Keratinocyte (primary cell): Measurements from ENCODE around the gene ITGBL1.

Experiments used
- CTCF ChIP-seq, 3 experiments: IDR thresholded peaks in 1 of 3; conservative IDR thresholded peaks in 1 of 3; optimal IDR thresholded peaks in 1 of 3; 2 replicates in 2 of 3; 3 replicates in 1 of 3; pipeline versions ENCODE3 to v1.5.1; 2011; ENCODE audit warnings: low read length in 3 of 3, mild to moderate bottlenecking in 3 of 3, moderate library complexity in 2 of 3, control low read depth in 1 of 3, inconsistent platforms in 1 of 3; ENCODE audit not compliant: insufficient read depth in 2 of 3; ENCODE audit errors: extremely low read depth in 1 of 3
- EZH2 ChIP-seq: IDR thresholded peaks from one replicate; pipeline ENCODE4 v1.6.1; 2012; ENCODE audit warnings: inconsistent platforms, mild to moderate bottlenecking, low read length, moderate library complexity

- TF ChIP-seq CTCF (optimal IDR thresholded peaks at IDR 0.05 in 1 of 3, IDR thresholded peaks at IDR 0.05 in 1 of 3, conservative IDR thresholded peaks at IDR 0.05 in 1 of 3; ENCODE audit: extremely low read depth in 1 of 3, insufficient read depth in 2 of 3, low read length in 3 of 3) (no peak), EZH2 (no peak)
Measured at GRCh38 chr13:101423872-101424271, 28.6 kb upstream of the ITGBL1 start.
